Left renal cortex interstitium (tissue), 4 donors: ENCODE measurements around the gene RNF223. TPM values are rescaled to one million over a fixed set of nuclear protein-coding genes. Genes with fewer than 3 reads are reported as not detected.
"Not testable (repeated sequence)": the region's sequence is repeated elsewhere in the genome, so short reads cannot be mapped to it uniquely, and the experiment has no call there.

Experiments used
- DNase-seq, 4 donors: peaks; one replicate each; pipeline ENCODE4 v3.0.0-alpha.2; 2013; ENCODE audit warnings: low read depth in 4 of 4, low spot score in 2 of 4, missing footprints in 1 of 4
- polyA plus RNA-seq, 4 donors: library from polyadenylated mRNA; unstranded; fragments of 120-200 nt; gene quantifications; one replicate each; pipeline ENCODE4 v1.2.1, GENCODE V29; 2013; ENCODE audit not compliant: insufficient read length in 4 of 4

The RNF223 gene
- polyA plus RNA-seq, 4 donors, result 0.32 to 0.78 (median 0.69) TPM

DNA sequence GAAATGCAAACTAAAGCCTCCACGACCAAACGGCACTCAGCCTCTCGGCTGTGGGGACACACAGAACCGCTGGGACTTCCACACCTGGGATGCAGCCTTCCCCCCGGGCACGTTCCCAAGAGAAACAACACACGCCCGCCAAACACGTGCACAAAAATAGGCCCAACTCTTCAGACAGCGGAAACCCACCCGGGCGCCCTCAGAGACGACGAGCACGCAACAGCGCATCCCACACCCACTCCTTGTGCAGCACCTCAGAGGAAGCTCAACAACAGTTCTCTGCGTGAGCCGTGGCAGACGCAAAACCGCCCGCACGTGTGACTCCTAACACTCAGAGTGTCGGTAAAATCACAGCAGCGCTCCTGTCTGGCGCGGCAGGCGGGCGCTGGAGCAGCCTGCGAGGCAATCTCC, 36.5 kb upstream of the RNF223 start:
- DNase-seq, result no peak

DNA sequence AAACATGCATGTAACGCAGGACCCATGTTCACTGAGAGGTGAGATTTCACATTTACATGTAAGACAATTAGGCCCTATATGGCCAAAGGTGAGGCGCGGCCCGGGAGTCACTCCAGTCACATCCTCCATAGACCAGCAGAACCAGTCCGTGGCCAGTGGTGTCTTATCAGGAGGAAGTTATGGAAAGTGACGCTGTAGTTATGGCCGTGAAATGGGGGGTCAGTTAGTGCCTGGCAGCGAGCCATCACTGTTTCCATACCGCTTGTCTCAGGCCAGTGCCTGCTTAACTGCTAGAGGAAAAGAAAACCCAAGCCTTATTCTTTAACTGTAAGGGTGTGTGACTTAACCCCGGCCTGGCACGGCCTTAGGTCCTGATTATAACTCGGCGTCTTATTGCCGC, 35.6 kb upstream of the RNF223 start:
- DNase-seq, result no peak

DNA sequence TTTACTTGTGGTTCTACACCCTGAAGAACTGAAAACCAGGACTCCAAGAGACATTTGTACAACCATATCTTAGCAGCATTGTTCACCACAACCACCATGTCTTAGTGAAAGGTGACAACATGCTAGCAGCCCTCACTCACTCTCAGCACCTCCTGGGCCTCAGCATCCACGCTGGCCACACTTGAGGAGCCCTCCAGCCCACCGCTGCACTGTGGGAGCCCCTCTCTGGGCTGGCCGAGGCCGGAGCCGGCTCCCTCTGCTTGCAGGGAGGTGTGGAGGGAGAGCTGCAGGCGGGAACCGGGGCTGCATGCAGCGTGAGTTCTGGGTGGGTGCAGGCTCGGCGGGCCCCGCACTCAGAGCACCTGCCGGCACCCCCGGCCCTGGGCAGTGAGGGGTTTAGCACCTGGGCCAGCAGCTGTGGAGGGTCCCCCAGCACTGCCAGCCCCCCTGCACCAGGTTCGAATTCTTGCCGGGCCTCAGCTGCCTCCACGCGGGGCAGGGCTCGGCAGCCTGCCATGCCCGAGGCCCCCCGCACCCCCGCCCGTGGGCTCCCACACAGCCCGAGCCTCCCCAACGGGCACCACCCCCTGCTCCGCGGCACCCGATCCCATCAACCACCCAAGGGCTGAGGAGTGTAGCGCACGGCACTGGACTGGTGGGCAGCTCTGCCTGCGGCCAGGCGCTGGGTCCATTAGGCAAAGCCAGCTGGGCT, 32.6 kb upstream of the RNF223 start:
- DNase-seq, result no peak

DNA sequence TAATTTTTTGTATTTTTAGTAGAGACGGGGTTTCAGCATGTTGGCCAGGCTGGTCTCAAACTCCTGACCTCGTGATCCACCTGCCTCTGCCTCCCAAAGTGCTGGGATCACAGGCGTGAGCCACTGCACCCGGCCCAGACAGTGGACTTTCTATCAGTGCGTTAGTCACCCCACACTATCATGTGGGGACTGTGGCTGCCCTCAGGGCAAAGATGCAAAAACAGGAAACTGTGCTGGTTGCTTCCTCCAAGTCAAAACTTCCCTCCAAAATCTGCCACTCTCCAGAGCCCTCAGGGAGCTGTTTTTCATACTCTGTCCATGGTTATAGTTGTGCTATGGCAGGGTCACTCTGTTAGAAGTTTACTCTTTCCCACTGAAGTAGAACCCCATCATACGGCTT, 30.0 kb upstream of the RNF223 start:
- not testable (repeated sequence) for DNase-seq

DNA sequence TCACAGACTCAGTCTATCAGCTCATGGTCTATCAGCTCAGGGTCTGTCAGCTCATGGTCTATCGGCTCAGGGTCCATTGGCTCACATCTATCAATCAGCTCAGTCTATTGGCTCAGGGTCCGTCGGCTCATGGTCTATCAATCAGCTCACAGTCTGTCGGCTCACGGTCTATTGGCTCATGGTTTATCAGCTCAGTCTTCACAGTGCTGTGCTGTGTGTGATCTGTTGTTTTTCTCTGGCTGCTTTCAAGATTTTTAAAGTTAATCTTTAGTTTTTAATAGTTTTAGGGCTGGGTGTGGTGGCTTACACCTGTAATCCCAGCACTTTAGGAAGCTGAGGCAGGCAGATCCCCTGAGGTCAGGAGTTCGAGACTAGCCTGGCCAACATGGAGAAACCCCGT, 27.4 kb upstream of the RNF223 start:
- no peak for DNase-seq

DNA sequence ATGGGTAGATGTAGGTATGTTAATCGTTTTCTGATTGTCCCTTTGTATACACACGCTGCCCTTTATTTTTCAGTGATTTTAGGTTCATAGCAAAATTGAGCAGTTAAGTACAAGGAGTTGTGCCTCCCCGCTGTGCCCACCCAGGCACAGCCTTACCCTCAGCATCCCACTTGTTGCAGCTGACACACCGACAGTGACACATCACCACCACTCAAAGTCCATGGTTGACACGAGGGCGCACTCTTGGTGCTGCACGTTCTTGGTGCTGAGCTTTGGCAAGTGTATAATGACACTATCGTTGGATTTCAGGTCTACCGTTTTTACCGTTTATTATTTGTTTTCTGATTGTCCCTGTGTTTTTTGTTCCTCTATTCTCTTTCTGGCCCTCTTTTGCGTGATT, 26.2 kb upstream of the RNF223 start:
- no peak for DNase-seq

DNA sequence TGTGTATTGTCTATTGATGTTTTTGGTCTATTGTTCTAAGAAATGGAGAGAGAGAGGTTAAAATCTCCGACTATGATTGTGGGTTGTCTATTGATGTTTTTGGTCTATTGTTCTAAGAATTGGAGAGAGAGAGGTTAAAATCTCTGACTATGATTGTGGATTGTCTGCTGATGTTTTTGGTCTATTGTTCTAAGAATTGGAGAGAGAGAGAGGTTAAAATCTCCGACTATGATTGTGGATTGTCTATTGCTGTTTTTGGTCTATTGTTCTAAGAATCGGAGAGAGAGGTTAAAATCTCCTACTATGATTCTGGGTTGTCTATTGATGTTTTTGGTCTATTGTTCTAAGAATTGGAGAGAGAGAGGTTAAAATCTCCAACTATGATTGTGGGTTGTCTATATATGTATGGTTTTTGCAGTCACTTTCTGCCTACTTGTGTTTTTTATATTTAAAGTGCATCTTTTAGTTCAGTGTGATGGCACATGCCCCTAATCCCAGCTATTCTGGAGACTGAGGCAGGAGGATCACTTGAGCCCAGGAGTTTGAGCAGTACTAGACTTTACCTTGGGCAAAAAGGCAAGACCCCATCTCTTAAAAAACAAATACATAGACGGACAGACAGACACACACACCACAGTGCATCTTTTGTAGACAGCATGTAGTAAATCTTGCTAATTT, 25.5 kb upstream of the RNF223 start:
- no peak for DNase-seq

DNA sequence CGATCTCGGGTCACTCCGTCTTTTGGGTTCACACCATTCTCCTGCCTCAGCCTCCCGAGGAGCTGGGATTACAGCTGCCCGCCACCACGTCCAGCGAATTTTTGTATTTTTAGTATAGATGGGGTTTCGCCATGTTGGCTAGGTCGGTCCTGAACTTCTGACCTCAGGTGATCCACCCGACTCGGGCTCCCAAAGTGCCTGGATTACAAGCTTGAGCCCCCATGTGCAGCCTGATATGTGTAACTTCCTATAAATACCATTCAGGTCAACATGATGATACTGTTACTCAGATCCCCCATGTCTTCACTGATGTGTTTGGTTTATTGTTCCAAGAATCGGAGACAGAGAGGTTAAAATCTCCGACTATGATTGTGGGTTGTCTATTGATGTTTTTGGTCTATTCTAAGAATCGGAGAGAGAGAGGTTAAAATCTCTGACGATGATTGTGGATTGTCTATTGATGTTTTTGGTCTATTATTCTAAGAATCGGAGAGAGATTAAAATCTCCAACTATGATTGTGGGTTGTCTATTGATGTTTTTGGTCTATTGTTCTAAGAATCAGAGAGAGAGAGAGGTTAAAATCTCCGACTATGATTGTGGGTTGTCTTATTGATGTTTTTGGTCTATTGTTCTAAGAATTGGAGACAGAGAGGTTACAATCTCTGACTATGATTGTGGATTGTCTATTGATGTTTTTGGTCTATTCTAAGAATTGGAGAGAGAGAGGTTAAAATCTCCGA, 24.7 kb upstream of the RNF223 start:
- DNase-seq, result no peak

DNA sequence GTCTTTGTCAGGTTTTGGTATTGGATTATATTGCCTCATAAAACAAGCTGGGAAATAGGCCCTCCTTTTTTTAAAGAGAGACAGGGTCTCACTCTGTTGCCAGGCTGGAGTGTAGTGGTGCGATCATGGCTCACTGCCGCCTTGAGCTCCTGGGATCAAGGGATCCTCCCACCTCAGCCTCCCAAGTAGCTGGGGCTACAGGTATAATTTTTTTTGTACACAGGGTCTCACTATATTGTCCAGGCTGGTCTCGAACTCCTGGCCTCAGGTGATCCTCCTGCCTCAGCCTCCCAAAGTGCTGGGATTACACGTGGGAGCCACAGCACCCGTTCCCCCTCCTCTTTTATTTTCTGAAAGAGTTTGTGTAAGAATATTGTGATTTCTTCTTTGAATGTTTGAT, 22.0 kb upstream of the RNF223 start:
- DNase-seq, result not testable (repeated sequence)

DNA sequence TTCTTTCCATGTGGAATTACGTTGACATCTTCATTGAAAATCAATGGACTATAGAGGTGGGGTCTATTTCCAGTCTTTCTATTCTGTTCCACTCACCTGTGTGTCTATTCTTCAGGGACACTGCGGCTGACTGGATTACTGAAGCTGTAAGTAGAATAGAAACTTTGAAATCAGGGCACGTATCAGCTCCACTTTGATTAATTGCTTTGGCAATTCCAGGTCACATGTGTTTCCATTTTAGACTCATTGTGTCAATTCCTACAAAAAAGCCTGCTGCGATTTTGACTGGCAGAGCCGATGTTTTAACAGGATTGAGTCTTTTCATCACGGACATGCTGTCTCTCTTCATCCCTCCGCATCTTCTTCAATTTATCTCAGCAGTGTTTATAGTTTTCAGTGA, 20.9 kb upstream of the RNF223 start:
- no peak for DNase-seq

DNA sequence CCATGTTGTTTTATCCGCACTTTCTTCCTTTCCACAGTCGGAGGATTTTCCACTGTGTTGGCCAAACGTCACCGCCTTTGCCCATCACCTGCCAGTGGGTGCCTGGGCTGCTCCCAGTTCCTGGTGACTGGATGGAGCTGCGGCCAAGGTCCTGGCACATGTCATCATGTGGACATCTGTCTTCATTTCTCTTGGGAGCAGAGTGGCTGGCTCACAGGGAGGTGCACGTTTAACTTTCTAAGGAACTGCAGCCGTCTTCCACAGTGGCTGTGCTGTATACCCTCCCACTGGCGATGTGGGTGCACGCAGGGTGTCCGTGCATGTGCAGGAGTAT, 19.5 kb upstream of the RNF223 start:
- DNase-seq, result no peak

DNA sequence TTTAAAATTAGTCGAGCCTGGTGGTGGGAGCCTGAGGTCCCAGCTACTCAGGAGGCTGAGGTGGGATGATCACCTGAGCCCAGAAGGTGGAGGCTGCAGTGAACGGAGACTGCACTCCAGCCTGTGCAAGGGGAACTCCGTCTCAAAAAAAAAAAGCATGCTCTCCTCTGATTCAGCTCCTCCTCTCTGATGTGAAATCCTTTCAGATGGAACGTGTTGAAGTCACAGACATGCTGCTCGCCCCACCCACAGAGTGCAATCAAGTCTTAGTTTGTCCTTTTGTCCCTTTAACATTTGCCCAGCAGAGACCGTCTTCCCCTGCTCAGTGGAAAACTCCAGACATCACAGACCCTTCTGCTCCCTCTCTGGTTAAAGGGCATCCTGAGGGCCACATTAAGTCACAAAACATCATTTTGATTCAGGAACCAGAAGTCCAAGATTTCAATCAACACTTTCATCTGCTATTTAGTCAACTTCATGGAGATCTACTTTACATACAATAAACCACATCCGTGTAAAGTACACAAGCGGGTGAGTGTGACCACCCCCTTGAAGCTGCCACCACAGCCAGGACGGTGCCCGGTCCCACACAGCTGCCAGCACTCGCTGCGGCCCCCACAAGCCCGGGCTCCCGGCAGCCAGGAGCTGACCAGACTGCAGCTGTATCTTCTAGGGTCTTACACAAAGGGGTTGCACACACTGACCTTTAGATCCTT, 18.9 kb upstream of the RNF223 start:
- DNase-seq, result no peak

DNA sequence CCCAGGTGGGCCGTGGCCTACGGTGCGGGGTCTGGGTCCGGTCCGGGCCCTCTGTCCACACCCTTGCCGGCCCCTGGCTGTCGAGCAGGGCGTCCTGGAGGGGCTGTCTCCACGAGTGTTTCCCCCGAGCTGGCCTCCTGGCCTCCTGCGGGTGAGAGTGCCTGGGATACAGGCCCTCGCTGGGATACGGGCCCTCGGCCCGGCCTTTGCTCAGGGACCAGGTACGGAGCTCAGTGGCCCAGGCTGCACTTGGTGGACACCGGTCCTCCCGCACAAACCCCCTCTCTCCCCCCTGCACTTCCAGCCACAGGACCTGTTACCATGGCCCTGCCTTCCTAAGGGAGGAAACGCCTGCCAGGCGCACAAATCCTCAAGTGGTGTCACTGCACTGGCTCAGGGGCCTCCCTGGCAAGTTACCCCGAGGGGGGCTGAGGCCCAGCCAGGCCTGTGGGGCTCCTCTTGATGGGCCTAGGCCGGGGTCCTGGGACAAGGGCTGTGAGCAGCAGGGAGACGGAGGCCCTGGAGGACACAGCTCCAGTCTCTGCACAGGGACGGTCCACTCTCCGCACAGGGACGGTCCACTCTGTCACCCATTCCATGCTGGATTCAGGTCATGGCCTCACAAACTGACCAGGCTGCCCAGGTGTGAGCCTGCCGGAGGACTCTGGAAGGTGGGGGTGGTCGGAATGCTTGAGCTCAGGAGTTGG, 18.2 kb upstream of the RNF223 start:
- DNase-seq, result no peak

DNA sequence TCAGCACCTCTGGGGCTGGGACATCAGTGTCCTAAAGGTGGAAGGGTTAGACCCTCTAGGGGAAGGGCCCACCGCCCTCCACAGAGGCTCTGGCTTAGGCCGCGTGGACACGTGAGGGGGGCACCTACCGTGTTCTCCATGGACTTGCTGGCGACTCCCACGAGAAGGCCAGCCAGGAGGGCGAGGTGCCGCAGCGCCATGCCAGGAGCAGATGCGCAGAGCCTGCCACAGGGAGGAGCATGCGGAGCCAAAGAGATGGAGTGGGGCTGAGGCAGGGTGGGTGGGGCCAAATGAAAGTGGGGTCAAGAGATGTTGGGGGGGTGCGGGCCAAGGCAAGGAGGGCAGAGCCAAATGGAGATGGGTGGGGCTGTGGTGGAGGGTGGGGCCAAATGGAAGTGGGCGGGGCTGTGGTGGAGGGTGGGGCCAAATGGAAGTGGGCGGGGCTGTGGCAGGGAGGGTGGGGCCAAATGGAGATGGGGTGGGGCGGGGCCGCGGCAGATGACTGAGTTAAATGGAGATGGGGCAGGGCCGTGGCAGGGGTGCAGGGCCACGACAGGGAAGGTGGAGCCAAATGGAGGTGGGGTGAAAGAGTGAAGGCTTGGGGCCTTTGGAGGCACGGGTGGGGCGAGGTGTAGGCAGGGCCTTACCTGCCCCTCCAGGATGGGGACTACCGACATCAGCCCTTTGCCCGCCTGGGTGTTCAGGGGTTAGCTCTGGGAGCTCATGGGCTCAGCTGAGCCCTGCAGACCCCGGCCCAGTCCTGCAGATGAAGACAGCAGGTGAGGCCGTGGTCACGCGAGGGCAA, 17.4 kb upstream of the RNF223 start:
- DNase-seq, result no peak

DNA sequence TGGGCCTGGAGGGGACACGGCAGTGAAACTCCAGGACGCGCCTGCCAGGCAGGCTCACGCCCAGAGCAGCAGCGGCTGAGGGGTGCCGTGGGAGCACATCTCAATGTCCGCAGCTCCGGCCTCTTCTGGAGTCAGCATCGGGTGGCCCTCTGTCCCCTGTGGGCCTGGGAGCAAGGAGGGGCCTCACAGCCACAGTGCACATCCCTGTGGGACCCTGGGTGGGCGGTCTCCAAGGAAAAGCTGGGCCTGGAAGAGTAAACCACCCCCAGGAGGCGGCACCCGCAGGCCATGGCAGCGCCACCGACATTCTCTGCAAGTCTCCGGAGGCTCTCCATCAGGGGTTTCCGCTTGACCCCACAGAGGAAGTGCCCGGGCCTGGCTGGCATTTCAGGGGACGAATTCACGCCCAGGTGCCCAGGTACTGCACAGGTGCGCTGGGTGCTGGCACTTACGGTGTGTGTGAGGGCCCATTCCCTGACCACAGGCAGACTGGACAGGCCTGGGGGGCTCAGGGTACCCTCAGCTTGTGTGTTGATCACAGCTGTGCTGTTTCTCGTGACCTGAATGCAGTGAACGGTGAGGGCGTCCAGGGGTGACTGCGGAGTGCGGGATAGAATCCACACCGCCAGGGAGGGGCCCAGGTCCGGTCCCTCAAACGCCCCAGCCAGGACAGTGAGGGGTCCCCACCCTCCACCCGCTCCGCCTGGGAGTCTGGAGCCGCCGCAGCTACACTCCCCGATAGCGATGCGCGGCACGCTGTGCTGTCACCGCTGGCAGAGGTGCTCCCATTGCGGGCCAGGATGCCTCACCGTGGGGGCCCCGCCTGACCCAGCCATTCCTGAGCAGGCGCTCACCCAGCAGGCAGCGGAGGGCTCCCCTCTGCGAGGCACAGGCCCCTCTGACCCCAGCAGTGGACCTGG, 16.6 kb upstream of the RNF223 start:
- DNase-seq, result no peak

DNA sequence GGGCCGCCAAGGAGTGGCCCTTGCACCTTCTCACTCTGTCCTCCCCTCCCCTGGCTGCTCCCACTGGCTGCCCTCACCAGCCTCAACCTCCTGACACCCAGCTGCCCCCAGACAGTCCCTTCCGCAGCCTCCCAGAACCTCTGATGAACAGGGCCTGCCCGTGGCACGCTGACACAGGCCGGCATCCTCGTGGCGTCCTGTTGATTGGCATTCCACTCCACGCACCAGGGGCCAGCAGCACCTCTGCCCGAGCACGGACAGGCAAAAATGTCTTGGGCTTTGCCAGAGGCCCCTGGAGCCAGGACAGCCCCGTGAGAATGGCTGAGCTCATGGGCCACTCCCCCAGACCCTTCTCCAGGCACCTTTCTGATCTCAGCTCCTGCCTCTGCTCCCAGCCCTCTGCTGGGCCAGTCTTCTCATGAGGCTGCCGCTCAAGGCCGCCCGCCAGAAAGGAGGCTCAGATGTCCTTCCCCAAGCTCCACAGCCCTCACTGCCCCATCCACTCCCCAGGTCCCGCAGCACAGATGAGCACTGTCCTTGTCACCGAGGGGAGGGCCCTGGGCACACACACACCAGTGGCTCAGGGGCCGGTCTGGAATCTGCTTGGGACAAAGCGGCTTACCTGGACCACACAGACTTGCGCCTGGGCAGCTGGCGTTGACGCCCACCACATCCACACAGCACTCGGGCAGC, 15.8 kb upstream of the RNF223 start:
- no peak for DNase-seq

DNA sequence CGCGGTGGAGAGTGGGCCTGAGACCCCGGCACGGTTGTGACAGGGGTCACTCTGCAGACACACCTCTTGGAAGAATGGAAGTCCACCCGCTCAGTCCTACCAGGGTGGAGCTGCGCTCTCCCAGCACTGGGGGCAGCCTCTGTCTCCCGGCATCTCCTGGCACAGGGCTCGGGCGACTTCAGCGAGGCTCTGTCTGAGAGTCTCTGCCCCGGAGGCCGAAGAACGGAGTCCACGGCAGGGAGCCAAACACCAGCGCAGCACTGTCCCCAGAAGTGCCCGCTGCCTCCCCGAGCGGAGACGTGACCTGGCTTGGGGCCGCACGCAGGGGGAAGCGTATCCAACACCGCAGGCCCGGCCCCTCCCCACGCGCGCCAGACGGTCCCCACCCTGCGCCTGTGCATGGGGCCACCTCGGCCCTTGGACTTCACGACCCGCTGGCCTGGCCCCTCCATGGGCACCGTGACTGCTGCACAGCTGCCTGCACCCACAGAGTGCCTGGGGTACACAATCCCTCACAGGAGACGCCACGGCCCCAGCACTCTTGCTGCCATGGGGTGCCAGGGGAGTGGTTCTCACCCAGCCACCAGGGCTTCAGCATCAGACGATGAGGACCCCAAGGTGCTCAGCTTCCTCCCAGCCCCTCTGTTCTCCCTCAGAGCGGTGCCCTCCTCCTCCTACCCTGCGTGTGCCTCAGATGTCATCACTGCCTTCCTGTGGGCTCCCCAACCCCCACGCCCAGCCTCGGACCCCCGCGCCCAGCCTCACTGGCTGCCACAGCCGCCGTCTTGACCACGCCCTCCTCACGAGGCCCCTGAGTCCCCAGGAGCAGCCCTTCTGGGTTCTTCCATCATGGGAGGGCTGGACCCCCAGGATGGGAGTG, 14.9 kb upstream of the RNF223 start:
- DNase-seq, result no peak
